ENCODE data around the gene SLC22A4.

GRCh38 chr5:132295505-132296411 lies 1.6 kb downstream of the SLC22A4 start:
- no peak for TF ChIP-seq CTCF (IDR thresholded peaks at IDR 0.05; ENCODE audit: low read depth, low read length)
- TF ChIP-seq POLR2A (IDR thresholded peaks at IDR 0.05; ENCODE audit: extremely low read depth, insufficient read length) = no peak

Data from NB4 (cell line).